Stimulated activated effector memory CD8-positive, alpha-beta T cell treated with anti-CD3 and anti-CD28 coated beads, Interleukin-12 subunit alpha, Interleukin-12 subunit beta, amount 100 ng/mL, for 72 hours (primary cell): ENCODE results near the gene PRKG1.

Experiments
- ATAC-seq: fragments of 150-1000 bp; cut with Tn5 transposase; 2 replicates; pipeline ENCODE4 v1.10.0; 2021
- DNase-seq, 2 donors: peaks; one replicate each; pipeline ENCODE4 v3.0.0; 2021 to 2022; ENCODE audit warnings: low spot score in 2 of 2
- H3K27ac Mint-ChIP-seq: one replicate; pipeline ENCODE4 v1.8.0; 2022; ENCODE audit warnings: mild to moderate bottlenecking, mixed read lengths
- H3K36me3 Mint-ChIP-seq: one replicate; pipeline ENCODE4 v1.8.0; 2022; ENCODE audit warnings: mild to moderate bottlenecking, mixed read lengths
- H3K4me1 Mint-ChIP-seq: one replicate; pipeline ENCODE4 v1.8.0; 2022; ENCODE audit warnings: mixed read lengths
- H3K4me3 Mint-ChIP-seq: one replicate; pipeline ENCODE4 v1.8.0; 2022; ENCODE audit warnings: mild to moderate bottlenecking, mixed read lengths
- H3K9me3 Mint-ChIP-seq: one replicate; pipeline ENCODE4 v1.8.0; 2022; ENCODE audit warnings: mixed read lengths

PRKG1 gene

DNA sequence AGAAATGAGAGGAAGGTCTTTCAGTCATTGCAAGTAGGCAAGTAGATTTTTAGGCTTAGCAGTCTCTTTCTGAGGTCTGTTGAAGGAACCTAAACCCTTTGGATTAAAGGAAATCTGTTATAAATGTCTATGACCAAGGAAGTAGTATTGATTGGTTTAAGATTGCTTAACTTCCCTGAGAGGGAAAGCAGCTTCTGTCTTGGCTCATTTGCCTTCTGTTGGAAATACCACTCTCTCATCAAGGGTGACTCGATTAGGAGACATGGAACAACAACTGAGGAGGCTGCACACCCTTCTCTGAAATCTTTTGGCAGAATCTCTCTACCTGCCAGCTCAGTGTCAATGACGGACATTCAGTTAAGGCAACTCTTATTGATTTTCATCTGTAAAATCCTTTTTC, 282.9 kb downstream of the PRKG1 start:
- no peaks in the 10 kb centered on the region for H3K36me3 Mint-ChIP-seq
- no peaks in the 10 kb centered on the region for H3K4me1 Mint-ChIP-seq
- no peak for ATAC-seq
- H3K4me3 Mint-ChIP-seq: no peak overlapping the region
- no peak for DNase-seq
- H3K27ac Mint-ChIP-seq: no peak overlapping the region
- peaks cover 9% of the 10 kb centered on the region for H3K9me3 Mint-ChIP-seq

DNA sequence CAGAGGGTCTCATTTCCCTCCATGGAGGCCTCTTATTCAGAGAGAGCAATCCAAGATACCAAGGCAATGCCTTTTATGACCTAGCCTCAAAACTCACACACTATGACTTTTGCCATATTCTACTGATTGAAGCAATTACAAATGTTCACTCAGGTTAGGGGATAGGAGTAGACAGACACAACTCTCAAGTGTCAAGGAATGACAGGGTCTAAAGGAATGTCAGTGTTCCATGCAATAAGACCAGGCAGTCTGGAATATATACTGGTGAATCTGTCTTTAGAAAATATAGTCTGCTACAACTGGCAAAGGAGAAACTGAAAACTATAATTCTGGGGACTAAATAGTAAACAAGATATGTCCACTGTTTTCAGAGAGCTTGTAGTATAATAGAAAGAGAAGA, 283.9 kb downstream of the PRKG1 start:
- no peak overlapping the region for H3K27ac Mint-ChIP-seq
- H3K36me3 Mint-ChIP-seq: no peaks in the 10 kb centered on the region
- H3K4me1 Mint-ChIP-seq: no peaks in the 10 kb centered on the region
- H3K9me3 Mint-ChIP-seq: peaks cover 2% of the 10 kb centered on the region
- no peak overlapping the region for H3K4me3 Mint-ChIP-seq
- no peak for ATAC-seq
- no peak for DNase-seq

DNA sequence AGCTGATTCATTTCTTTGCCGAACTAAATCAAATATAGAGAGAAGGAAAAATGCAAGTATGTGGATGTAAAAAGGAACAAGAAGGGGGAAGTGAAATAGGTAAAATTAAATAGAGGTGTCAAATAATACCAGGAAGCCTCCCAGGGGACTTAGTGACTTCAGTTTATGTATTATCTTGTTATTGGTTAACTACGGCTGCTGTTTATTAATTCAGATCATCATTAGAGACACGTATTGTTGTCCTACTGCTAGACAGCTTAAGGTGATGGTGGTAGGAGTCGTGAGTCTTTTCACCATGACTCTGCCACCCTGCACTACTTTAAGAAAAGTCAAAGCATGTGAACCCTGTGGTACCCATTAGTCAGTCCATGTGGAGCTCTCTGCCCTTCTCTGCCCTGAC, 289.1 kb downstream of the PRKG1 start:
- Mint-ChIP-seq H3K27ac (no peak overlapping the region), H3K9me3 (no peaks in the 10 kb centered on the region), H3K4me1 (no peaks in the 10 kb centered on the region), H3K4me3 (no peak overlapping the region), H3K36me3 (no peaks in the 10 kb centered on the region)
- ATAC-seq (no peak), DNase-seq (no peak)

DNA sequence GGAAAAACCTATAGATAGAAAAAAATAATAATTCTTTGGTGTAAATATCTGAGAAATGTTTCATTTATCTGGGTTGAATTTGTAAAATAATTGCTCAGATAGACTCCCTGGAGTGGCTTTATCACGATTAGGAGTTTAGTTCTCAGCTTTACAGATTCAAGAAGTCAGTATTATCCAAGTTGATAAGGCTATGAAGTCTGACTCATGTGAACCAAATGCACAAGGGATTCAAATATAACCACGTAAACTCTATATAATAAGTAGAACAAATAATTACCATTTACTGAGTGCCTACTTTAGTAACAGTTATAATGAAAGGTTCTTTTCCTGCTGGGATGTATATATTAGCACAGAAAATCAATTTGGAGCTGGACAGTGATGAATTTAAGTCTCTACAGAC, 290.4 kb downstream of the PRKG1 start:
- no peak overlapping the region for H3K27ac Mint-ChIP-seq
- no peaks in the 10 kb centered on the region for H3K36me3 Mint-ChIP-seq

DNA sequence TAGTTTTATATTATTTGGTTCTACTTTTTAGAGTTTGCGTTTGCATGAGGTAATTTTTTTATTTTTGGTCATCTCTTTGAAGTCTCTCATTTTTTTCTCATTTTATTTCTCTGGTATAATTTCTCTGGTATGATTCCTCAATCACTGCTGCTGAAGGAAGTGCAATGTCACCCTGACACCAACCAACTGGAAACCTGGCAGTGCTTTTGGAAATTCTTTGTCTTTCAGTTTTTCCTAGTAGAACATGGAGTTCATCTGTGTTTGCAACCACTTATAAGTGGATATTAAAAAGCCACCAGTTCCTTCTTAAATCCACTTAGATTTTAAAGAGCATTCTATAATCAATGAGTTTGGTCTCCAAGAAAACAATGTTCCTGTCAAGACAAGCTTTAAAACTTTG, 291.8 kb downstream of the PRKG1 start:
- no peaks in the 10 kb centered on the region for H3K36me3 Mint-ChIP-seq
- DNase-seq (no peak), ATAC-seq (no peak)
- H3K4me1 Mint-ChIP-seq: no peaks in the 10 kb centered on the region
- no peak overlapping the region for H3K4me3 Mint-ChIP-seq
- H3K27ac Mint-ChIP-seq: no peak overlapping the region
- H3K9me3 Mint-ChIP-seq: no peaks in the 10 kb centered on the region

More for the DNA sequence above, 290.4 kb downstream of the PRKG1 start:
- no peak overlapping the region for H3K4me3 Mint-ChIP-seq
- no peaks in the 10 kb centered on the region for H3K9me3 Mint-ChIP-seq
- DNase-seq (no peak), ATAC-seq (no peak)
- H3K4me1 Mint-ChIP-seq: no peaks in the 10 kb centered on the region

DNA sequence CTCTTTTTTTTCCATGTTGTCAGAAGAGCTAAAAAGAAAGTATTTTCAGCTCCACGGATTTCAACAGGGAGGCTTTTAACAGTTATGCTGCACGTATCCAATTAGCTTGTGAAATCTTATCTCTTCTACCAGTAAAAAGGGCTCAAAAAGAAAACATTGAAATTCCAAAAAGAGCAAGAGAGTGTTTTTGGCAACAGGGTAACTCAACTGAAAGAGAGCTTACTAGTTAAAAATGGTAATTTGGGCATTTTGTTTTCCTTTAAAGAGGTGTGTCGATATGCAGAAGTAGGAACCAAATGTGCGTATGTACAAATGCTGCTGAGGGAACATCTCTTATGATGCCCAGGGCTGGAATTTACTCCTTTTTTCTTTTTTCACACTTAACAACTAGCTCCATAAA, 292.8 kb downstream of the PRKG1 start:
- ATAC-seq: no peak
- no peak overlapping the region for H3K27ac Mint-ChIP-seq
- no peaks in the 10 kb centered on the region for H3K9me3 Mint-ChIP-seq
- H3K4me3 Mint-ChIP-seq: no peak overlapping the region
- H3K36me3 Mint-ChIP-seq: no peaks in the 10 kb centered on the region
- DNase-seq: no peak
- no peaks in the 10 kb centered on the region for H3K4me1 Mint-ChIP-seq

DNA sequence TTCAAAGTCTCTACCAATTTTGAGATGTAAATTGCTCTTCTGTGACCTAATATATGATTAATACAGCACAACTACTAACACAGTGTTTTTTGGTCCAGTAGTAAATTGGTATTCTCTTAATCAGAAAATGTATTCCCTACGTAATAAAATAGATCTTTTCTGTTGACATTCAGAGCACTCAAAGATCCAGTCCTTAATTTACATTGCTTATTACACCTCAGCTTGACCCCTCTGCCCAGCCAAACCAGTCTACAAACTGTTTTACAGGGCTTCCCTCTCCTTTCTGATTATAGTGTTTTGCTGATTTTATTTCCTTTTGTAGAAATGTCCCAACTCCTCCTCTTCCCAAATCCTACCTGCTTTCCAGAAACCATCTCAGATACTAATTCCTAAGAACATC, 293.4 kb downstream of the PRKG1 start:
- no peak overlapping the region for H3K27ac Mint-ChIP-seq
- no peaks in the 10 kb centered on the region for H3K36me3 Mint-ChIP-seq
- no peaks in the 10 kb centered on the region for H3K4me1 Mint-ChIP-seq
- no peaks in the 10 kb centered on the region for H3K9me3 Mint-ChIP-seq
- no peak overlapping the region for H3K4me3 Mint-ChIP-seq
- ATAC-seq (no peak), DNase-seq (no peak)

DNA sequence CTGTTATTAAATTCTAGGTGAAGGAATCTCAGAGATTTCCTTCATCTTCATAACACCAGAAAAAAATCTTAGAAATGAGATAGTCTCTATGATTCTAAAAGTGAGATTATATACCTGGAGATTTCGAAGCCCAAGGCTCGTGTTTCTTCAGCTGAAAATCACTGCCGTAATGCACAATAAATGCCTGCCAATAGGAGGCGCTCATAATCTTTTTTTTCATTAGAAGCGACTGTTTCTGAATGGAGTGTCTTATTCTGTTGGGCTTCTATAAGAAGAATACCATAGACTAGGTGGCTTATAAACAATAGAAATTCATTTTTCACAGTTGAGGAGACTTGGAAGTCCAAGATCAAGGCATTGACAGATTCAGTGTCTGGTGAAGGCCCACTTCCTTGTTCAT, 294.7 kb downstream of the PRKG1 start:
- Mint-ChIP-seq H3K36me3 (no peaks in the 10 kb centered on the region), H3K4me1 (no peaks in the 10 kb centered on the region), H3K9me3 (no peaks in the 10 kb centered on the region), H3K4me3 (no peak overlapping the region), H3K27ac (no peak overlapping the region)
- no peak for ATAC-seq
- DNase-seq: no peak

DNA sequence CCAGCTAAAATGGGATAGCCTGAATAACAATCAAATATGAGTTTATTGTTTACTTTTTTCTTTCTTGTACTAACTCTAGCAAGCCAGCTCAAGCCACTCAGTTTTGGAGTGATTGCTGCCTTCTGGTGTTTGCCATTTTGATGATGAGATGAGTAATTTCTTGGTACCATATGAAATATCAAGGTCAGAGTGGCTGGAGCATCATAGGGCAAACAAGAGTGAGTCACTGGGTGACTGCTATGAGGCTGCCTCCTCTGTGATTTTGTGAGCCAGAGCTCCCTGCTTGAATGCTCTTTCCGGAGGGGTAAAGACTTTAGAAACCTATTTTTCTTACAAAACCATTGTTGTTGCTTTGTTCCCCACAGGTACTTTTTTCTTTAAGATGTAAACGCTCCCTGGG, 295.6 kb downstream of the PRKG1 start:
- Mint-ChIP-seq H3K4me1 (no peaks in the 10 kb centered on the region), H3K27ac (no peak overlapping the region), H3K4me3 (no peak overlapping the region), H3K9me3 (no peaks in the 10 kb centered on the region), H3K36me3 (no peaks in the 10 kb centered on the region)
- DNase-seq: no peak
- ATAC-seq: peak; percentile 83

DNA sequence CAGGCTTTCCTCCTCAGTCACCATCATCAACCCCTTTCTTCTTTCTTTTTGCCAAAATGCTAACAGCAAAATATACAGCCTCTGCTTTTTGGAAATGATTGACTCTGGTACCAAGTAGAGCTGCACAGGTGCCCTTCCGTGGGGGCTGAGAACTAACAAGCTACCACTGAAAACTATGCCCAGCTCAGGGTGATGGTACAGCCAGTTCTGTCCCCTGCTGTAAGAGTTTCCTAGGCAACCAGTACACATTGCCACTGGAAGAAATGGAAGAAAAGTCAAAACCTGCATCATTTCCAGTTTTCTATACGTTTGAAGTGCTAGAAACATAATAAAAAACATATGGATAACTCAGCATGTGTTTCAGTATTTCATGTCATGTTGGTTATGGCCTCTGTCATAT, 297.5 kb downstream of the PRKG1 start:
- Mint-ChIP-seq H3K9me3 (no peaks in the 10 kb centered on the region), H3K4me3 (no peak overlapping the region), H3K27ac (no peak overlapping the region), H3K4me1 (no peaks in the 10 kb centered on the region), H3K36me3 (no peaks in the 10 kb centered on the region)
- ATAC-seq (no peak), DNase-seq (no peak)

DNA sequence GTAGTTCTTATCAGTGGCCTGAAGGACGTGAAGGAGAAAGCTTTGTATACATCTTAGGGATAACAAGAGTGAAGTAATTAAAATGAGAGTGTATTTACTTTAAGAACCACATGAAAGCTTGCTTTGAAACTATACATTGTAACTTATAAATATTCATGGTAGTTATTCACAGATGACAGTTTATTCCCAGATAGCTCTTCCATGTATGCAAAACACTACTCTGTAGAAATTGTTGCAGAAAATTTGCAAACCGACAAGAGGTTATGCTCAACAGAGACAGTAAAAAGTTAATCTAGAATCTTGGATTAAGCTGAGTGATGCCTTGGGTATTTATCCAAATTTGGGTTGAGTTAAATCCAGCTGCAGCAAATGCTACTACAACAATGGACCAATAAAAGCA, 301.5 kb downstream of the PRKG1 start:
- ATAC-seq (no peak), DNase-seq (no peak)
- no peaks in the 10 kb centered on the region for H3K4me1 Mint-ChIP-seq
- H3K4me3 Mint-ChIP-seq: no peak overlapping the region
- H3K27ac Mint-ChIP-seq: no peak overlapping the region
- no peaks in the 10 kb centered on the region for H3K9me3 Mint-ChIP-seq
- H3K36me3 Mint-ChIP-seq: no peaks in the 10 kb centered on the region

DNA sequence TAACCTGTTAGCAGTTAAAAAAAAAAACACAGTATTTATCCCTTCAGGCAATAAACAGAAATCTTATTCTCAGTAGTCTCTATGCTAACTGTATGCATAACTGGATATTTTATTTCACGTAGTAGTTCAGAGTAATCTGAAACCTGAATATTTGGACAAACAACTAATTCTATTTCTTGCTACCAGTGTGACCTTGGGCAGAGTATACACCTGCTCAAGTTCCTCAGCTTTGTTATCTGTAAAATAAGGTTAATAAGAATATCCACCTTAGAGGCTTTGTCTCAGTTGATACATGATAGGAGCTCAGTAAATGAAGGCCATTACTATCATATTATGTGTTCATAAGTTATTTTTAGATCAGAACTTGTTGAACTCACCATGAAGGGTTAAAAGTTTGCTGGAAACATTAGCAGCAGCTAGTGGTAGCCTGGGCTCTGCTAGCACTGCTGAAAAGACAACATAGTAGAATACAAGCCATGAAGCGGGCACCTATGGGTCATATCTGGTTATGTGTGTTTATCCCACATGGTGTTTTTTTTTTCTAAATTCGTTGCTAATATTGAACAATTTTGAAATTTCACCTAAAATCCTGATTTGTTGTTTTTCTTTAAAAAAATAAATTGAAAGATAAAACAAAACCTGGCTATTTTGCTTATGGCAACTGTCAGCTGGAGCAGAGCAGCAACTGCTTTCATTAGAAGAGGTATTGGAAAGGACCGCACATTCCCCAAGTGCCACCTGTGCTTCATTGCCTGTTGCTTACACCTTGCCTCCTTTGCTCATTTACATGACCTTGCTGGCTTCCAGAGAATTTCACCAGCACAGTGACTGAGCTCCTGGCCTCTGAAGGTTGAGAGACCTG, 303.0 kb downstream of the PRKG1 start:
- H3K36me3 Mint-ChIP-seq: no peaks in the 10 kb centered on the region
- no peaks in the 10 kb centered on the region for H3K4me1 Mint-ChIP-seq
- no peak overlapping the region for H3K4me3 Mint-ChIP-seq

DNA sequence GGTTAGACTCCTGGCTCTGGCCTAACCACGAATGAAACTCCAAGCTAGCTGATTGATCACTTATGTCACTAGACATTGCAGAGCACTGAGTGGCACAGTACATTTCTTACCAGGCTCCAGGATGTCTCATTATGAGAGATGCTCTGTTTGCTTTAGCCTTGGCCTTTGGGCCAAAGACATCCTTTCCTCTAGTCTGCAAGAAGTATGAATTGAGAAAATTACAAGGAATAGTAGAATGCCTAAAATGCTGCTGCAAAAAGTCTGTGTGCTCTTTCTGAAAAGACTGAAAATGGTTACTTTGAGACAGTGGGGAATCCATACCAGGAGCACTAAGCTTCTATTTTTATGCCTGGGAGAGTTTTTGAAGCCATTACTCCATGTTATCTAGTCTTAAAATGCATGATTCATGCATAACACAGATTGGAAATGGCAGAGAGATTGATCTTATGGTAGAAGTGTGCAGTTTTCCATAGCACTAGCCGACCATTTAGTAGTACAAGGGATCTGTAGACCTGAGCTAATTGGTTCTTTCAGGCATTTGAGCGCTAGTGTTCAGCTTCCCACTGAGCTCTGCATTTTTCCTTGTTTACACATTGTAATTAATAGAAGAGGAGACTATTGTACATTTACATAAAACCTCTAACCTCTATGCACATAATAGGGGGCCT, 303.8 kb downstream of the PRKG1 start:
- ATAC-seq (no peak), DNase-seq (no peak)
- Mint-ChIP-seq H3K9me3 (no peaks in the 10 kb centered on the region), H3K4me3 (no peak overlapping the region), H3K4me1 (no peaks in the 10 kb centered on the region), H3K27ac (no peak overlapping the region), H3K36me3 (no peaks in the 10 kb centered on the region)

More for the DNA sequence above, 303.0 kb downstream of the PRKG1 start:
- no peak for DNase-seq
- ATAC-seq: no peak
- Mint-ChIP-seq H3K27ac (no peak overlapping the region), H3K9me3 (no peaks in the 10 kb centered on the region)

DNA sequence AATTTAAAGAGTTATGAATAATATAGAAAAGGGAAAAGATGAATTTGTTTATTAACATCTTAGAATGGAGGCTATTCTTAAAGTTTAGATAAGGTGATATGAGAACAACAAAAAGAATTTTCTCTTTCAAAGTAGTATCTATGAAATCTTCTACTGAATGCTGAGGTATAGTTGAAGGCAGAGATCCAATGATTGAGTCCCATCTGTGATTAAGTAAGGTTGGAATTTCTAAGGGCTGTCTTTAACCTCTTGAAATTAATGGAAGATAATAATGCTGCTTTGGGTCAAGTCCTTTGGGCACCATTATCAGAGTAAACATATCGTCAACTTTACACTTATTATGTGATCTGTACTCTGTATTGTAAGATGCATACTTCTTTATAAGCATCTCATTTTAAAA, 307.9 kb downstream of the PRKG1 start:
- H3K4me1 Mint-ChIP-seq: no peaks in the 10 kb centered on the region
- DNase-seq (no peak), ATAC-seq (no peak)
- H3K27ac Mint-ChIP-seq: no peak overlapping the region
- H3K36me3 Mint-ChIP-seq: no peaks in the 10 kb centered on the region
- no peaks in the 10 kb centered on the region for H3K9me3 Mint-ChIP-seq
- H3K4me3 Mint-ChIP-seq: no peak overlapping the region

DNA sequence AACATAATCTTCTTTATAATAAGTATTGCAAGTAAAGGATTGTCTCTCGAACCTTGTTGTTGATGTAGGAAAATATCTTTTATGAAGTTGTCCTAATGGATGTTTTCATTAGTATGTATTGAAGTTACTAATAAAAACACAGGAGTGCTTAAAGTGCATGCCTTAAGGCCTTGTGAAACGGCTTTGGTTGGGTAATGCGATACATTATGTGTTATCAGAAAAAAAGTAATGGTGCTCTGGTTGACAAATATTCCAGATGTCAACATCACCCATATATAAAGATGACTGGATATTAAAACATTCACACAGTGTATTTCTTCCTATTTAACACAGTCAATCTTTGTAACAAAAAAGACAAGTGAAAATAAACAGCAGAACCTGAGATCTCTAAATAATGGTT, 310.7 kb downstream of the PRKG1 start:
- Mint-ChIP-seq H3K4me1 (no peaks in the 10 kb centered on the region), H3K9me3 (no peaks in the 10 kb centered on the region), H3K27ac (no peak overlapping the region), H3K36me3 (no peaks in the 10 kb centered on the region), H3K4me3 (no peak overlapping the region)
- ATAC-seq (no peak), DNase-seq (no peak)

DNA sequence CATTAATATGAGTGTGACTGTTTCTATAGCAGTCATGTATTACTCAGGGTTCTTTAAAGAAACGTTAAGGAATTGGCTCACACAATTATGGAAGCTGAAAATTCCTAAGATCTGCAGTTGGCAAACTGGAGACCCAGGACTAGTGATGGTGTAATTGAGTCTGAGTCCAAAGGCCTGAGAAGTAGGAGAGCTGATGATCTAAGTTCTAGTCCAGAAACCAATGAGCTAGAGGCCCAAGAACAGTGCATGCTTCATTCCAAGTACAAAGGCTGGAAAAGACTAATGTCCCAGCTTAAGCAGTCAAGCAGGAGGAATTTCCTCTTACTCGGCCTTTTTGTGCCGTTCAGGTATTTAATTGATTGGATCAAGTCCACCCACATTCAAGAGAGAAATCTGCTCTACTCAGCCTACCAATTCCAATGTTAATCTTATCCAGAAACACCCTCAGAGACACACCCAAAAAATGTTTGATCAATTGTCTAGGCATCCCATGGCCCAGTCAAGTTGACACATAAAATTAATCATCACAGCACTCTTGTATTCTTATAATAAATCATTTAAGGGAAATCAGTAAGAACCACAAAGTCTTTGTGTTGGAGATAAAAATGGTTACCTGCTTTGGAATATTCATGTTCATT, 312.1 kb downstream of the PRKG1 start:
- ATAC-seq (no peak), DNase-seq (no peak)
- no peaks in the 10 kb centered on the region for H3K9me3 Mint-ChIP-seq
- H3K36me3 Mint-ChIP-seq: no peaks in the 10 kb centered on the region
- no peak overlapping the region for H3K27ac Mint-ChIP-seq
- no peak overlapping the region for H3K4me3 Mint-ChIP-seq
- no peaks in the 10 kb centered on the region for H3K4me1 Mint-ChIP-seq
